Measurements from ENCODE around the gene RGS18.
"Not testable (repeated sequence)": the region's sequence is repeated elsewhere in the genome, so short reads cannot be mapped to it uniquely, and the experiment has no call there.

Gene RGS18

GRCh38 chr1:192161976-192162375, 3.7 kb downstream of the RGS18 start:
- TF ChIP-seq CTCF (IDR thresholded peaks at IDR 0.05; ENCODE audit: insufficient read depth, low read depth, low read length, missing control alignments): no peak
- DNase-seq (ENCODE audit: low read depth): no peak
- no peak overlapping the region for H3K4me3 ChIP-seq (ENCODE audit: low read length)

- no peak overlapping the region for H3K4me3 ChIP-seq (ENCODE audit: low read length)
- DNase-seq (ENCODE audit: low read depth): no peak
- no peak for TF ChIP-seq CTCF (IDR thresholded peaks at IDR 0.05; ENCODE audit: insufficient read depth, low read depth, low read length, missing control alignments)
Observed at GRCh38 chr1:192162376-192162775, 4.1 kb downstream of the RGS18 start.

GRCh38 chr1:192165002-192165401, 6.7 kb downstream of the RGS18 start:
- H3K4me3 ChIP-seq (ENCODE audit: low read length); DNase-seq (ENCODE audit: low read depth): not testable (repeated sequence)

GRCh38 chr1:192167011-192167410, 8.7 kb downstream of the RGS18 start:
- H3K4me3 ChIP-seq (ENCODE audit: low read length): no peak overlapping the region
- TF ChIP-seq CTCF (IDR thresholded peaks at IDR 0.05; ENCODE audit: insufficient read depth, low read depth, low read length, missing control alignments): no peak

GRCh38 chr1:192167911-192168700, 9.8 kb downstream of the RGS18 start:
- TF ChIP-seq CTCF (IDR thresholded peaks at IDR 0.05; ENCODE audit: insufficient read depth, low read depth, low read length, missing control alignments): no peak
- H3K4me3 ChIP-seq (ENCODE audit: low read length): no peak overlapping the region
- DNase-seq (ENCODE audit: low read depth): peak; percentile 62

More at GRCh38 chr1:192167011-192167410, 8.7 kb downstream of the RGS18 start:
- DNase-seq (ENCODE audit: low read depth): no peak

- no peak for TF ChIP-seq CTCF (IDR thresholded peaks at IDR 0.05; ENCODE audit: insufficient read depth, low read depth, low read length, missing control alignments)
- H3K4me3 ChIP-seq (ENCODE audit: low read length): no peak overlapping the region
- no peak for DNase-seq (ENCODE audit: low read depth)
Observed at GRCh38 chr1:192168964-192169363, 10.7 kb downstream of the RGS18 start.

- TF ChIP-seq CTCF (IDR thresholded peaks at IDR 0.05; ENCODE audit: insufficient read depth, low read depth, low read length, missing control alignments): no peak
- DNase-seq (ENCODE audit: low read depth): no peak
- H3K4me3 ChIP-seq (ENCODE audit: low read length): no peak overlapping the region
Observed at GRCh38 chr1:192170196-192170984, 12.1 kb downstream of the RGS18 start.
